Tibial artery (tissue), 4 donors: ENCODE measurements around the gene STING1.

ENCODE experiments used
- DNase-seq, 2 donors: peaks; one replicate each; pipeline ENCODE4 v3.0.0-alpha.2; 2019
- H3K27ac ChIP-seq, 2 donors: fragments of 200-600 bp; sonication (generic) in 1 of 2; 1 replicate in 1 of 2; 2 replicates in 1 of 2; pipeline ENCODE4 v1.5.1; 2018 to 2019; ENCODE audit warnings: mild to moderate bottlenecking in 1 of 2
- H3K27me3 ChIP-seq, 2 donors: fragments of 200-600 bp; sonication (generic) in 1 of 2; one replicate each; pipeline versions ENCODE4 v1.5.1 to v1.6.0; 2016 to 2019
- H3K36me3 ChIP-seq, 3 donors: fragments of 200-600 bp; sonication (generic) in 2 of 3; one replicate each; pipeline ENCODE4 v1.5.1; 2016 to 2019; ENCODE audit warnings: mild to moderate bottlenecking in 2 of 3
- H3K4me1 ChIP-seq, 4 donors: fragments of 200-600 bp; sonication (generic) in 2 of 4; 1 replicate in 3 of 4; 2 replicates in 1 of 4; pipeline ENCODE4 v1.5.1; 2016 to 2019
- H3K4me3 ChIP-seq, 2 donors: fragments of 200-600 bp; sonication (generic) in 1 of 2; 1 replicate in 1 of 2; 2 replicates in 1 of 2; pipeline ENCODE4 v1.5.1; 2018 to 2019; ENCODE audit warnings: mild to moderate bottlenecking in 2 of 2
- H3K9me3 ChIP-seq, 3 donors: fragments of 200-600 bp; sonication (generic) in 1 of 3; one replicate each; pipeline ENCODE4 v1.5.1; 2016 to 2019
- CTCF ChIP-seq, 2 experiments: fragments of 200-600 bp in 1 of 2; fragments of 450-650 bp in 1 of 2; IDR thresholded peaks; one replicate each; pipeline ENCODE4 v1.5.1; 2017 to 2019; ENCODE audit warnings: antibody characterized with exemption in 2 of 2, mild to moderate bottlenecking in 1 of 2, moderate library complexity in 1 of 2
- intact Hi-C: fragments of 100-400 bp; cut with DNase I; formaldehyde crosslinking; loops from one replicate; pipeline ENCODE4 v1.15.0; 2023; ENCODE audit warnings: low total_unique reads

STING1 gene

GRCh38 chr5:139435676-139436075 is 46.9 kb downstream of the STING1 start:
- H3K4me3 ChIP-seq: no peak overlapping the region
- no peak for TF ChIP-seq CTCF (IDR thresholded peaks at IDR 0.05)
- intact Hi-C loops: no loop called here
- H3K4me1 ChIP-seq: peaks cover 0 to 19% (median 8%) of the 10 kb centered on the region in 4 donors
- H3K36me3 ChIP-seq: peaks cover 27 to 46% (median 32%) of the 10 kb centered on the region in 3 donors
- H3K27ac ChIP-seq: no peak overlapping the region
- DNase-seq: peak in 1 of 2 donors; percentile 23
- H3K9me3 ChIP-seq: no peaks in the 10 kb centered on the region
- H3K27me3 ChIP-seq: no peaks in the 10 kb centered on the region

- intact Hi-C loops: no loop called here
- DNase-seq: no peak
- Histone ChIP-seq H3K9me3 (no peaks in the 10 kb centered on the region), H3K4me1 (peaks cover 0 to 8% (median 0%) of the 10 kb centered on the region in 4 donors), H3K27ac (no peak overlapping the region), H3K27me3 (no peaks in the 10 kb centered on the region), H3K36me3 (peaks cover 32 to 64% (median 32%) of the 10 kb centered on the region in 3 donors), H3K4me3 (no peak overlapping the region)
- no peak for TF ChIP-seq CTCF (IDR thresholded peaks at IDR 0.05)
Measured at GRCh38 chr5:139431706-139432105, 50.9 kb downstream of the STING1 start.

GRCh38 chr5:139430015-139430414 is 52.5 kb downstream of the STING1 start:
- H3K4me3 ChIP-seq: no peak overlapping the region
- no peak for TF ChIP-seq CTCF (IDR thresholded peaks at IDR 0.05)
- H3K9me3 ChIP-seq: no peaks in the 10 kb centered on the region
- no peak overlapping the region for H3K27ac ChIP-seq
- H3K4me1 ChIP-seq: peaks cover 0 to 16% (median 0%) of the 10 kb centered on the region in 4 donors
- intact Hi-C loops: no loop called here
- H3K27me3 ChIP-seq: no peaks in the 10 kb centered on the region
- H3K36me3 ChIP-seq: peaks cover 25 to 74% (median 38%) of the 10 kb centered on the region in 3 donors
- no peak for DNase-seq

- Histone ChIP-seq H3K27ac (peak overlapping the region in 1 of 2 donors; percentile 56), H3K4me3 (no peak overlapping the region), H3K36me3 (peaks cover 10 to 53% (median 41%) of the 10 kb centered on the region in 3 donors), H3K9me3 (no peaks in the 10 kb centered on the region), H3K4me1 (peaks cover 0 to 16% (median 0%) of the 10 kb centered on the region in 4 donors), H3K27me3 (no peaks in the 10 kb centered on the region)
- DNase-seq: no peak
- intact Hi-C loops: no loop called here
- no peak for TF ChIP-seq CTCF (IDR thresholded peaks at IDR 0.05)
Measured at GRCh38 chr5:139426203-139426885, 56.2 kb downstream of the STING1 start.
